H1 (cell line): ENCODE measurements around the gene MRGPRE. TPM values are rescaled to one million over a fixed set of nuclear protein-coding genes. Genes with fewer than 3 reads are reported as not detected.

Source experiments
- CTCF ChIA-PET: fragments of 300-600 bp; sonication (Branson Sonifier 250); formaldehyde crosslinking; loops from one replicate; lab custom pipeline; 2021; ENCODE audit not compliant: partially characterized antibody; lab: Charles Lee
- POLR2A ChIA-PET: fragments of 300-600 bp; sonication (Branson Sonifier 250); formaldehyde crosslinking; loops from one replicate; lab custom pipeline; 2021; ENCODE audit warnings: inconsistent platforms; ENCODE audit not compliant: partially characterized antibody; lab: Charles Lee
- DNase-seq, 2 experiments: peaks; one replicate each; pipeline versions ENCODE4 v3.0.0 to v3.0.0-alpha.2; 2010 to 2022; ENCODE audit warnings: low spot score in 2 of 2, low read depth in 1 of 2, mixed read lengths in 1 of 2
- FAIRE-seq: peaks from 2 replicates; lab custom pipeline; 2011; peaks lifted over from hg19 to GRCh38; lab: Jason Lieb, UNC
- H2AFZ ChIP-seq: 2 replicates; pipeline ENCODE4 v1.8.1; 2012; ENCODE audit warnings: low read length, inconsistent platforms
- H2AK5ac ChIP-seq: 2 replicates; pipeline ENCODE4 v1.6.1; 2013; ENCODE audit warnings: low read depth, low read length
- H2BK120ac ChIP-seq: replicated peaks from 2 replicates; pipeline ENCODE3; 2013; ENCODE audit warnings: low read depth, low read length, inconsistent platforms
- H2BK12ac ChIP-seq: 2 replicates; pipeline ENCODE4 v1.6.1; 2013; ENCODE audit warnings: low read depth, low read length
- H2BK15ac ChIP-seq: 2 replicates; pipeline ENCODE4 v1.6.1; 2013; ENCODE audit warnings: low read length
- H2BK20ac ChIP-seq: 2 replicates; pipeline ENCODE4 v1.6.1; 2013; ENCODE audit warnings: low read length
- H2BK5ac ChIP-seq: 2 replicates; pipeline ENCODE4 v1.6.1; 2013; ENCODE audit warnings: low read depth, low read length
- H3K14ac ChIP-seq: 2 replicates; pipeline ENCODE4 v1.6.1; 2013; ENCODE audit warnings: inconsistent platforms; ENCODE audit not compliant: insufficient read length
- H3K18ac ChIP-seq: 2 replicates; pipeline ENCODE4 v1.6.1; 2013; ENCODE audit warnings: low read length; ENCODE audit errors: extremely low read depth
- H3K23ac ChIP-seq: 2 replicates; pipeline ENCODE4 v1.6.1; 2013; ENCODE audit warnings: inconsistent platforms; ENCODE audit not compliant: insufficient read length
- H3K23me2 ChIP-seq: 2 replicates; pipeline ENCODE4 v1.6.1; 2013; ENCODE audit warnings: low read depth, low read length
- H3K27ac ChIP-seq: 2 replicates; pipeline ENCODE4 v1.6.1; 2011; ENCODE audit warnings: low read depth, low read length, inconsistent platforms
- H3K27me3 ChIP-seq, 4 experiments: replicated peaks in 1 of 4; 1 replicate in 1 of 4; 2 replicates in 3 of 4; pipeline versions ENCODE4 v1.6.1 to v1.8.1; 2011 to 2013; ENCODE audit warnings: low read length in 3 of 4, mild to moderate bottlenecking in 3 of 4, inconsistent platforms in 2 of 4, mixed read lengths in 2 of 4, moderate library complexity in 1 of 4; ENCODE audit not compliant: control insufficient read depth in 3 of 4, insufficient read depth in 3 of 4; ENCODE audit errors: extremely low read depth in 1 of 4
- H3K36me3 ChIP-seq, 4 experiments: 2 replicates each; pipeline versions ENCODE4 v1.6.1 to v1.8.1; 2011 to 2013; ENCODE audit warnings: mild to moderate bottlenecking in 4 of 4, low read length in 3 of 4, moderate library complexity in 2 of 4, control low read depth in 1 of 4, inconsistent platforms in 1 of 4; ENCODE audit not compliant: insufficient read depth in 4 of 4, control insufficient read depth in 2 of 4
- H3K4ac ChIP-seq: replicated peaks from 2 replicates; pipeline ENCODE3; 2013; ENCODE audit warnings: low read length, low read depth, mixed read lengths, inconsistent platforms; ENCODE audit not compliant: insufficient read length
- H3K4me1 ChIP-seq, 4 experiments: replicated peaks in 1 of 4; 1 replicate in 1 of 4; 2 replicates in 3 of 4; pipeline versions ENCODE4 v1.6.1 to v1.8.1; 2011 to 2013; ENCODE audit warnings: low read length in 3 of 4, inconsistent platforms in 2 of 4, mixed read lengths in 1 of 4; ENCODE audit not compliant: insufficient read depth in 4 of 4, control insufficient read depth in 3 of 4
- H3K4me2 ChIP-seq, 2 experiments: 2 replicates each; pipeline versions ENCODE4 v1.6.1 to v1.8.1; 2011 to 2013; ENCODE audit warnings: low read depth in 2 of 2, low read length in 2 of 2, control low read depth in 1 of 2, inconsistent platforms in 1 of 2, mild to moderate bottlenecking in 1 of 2; ENCODE audit not compliant: insufficient read depth in 1 of 2
- H3K4me3 ChIP-seq, 4 experiments: fragments of 200-600, 300-600 bp in 1 of 4; sonication (generic), shearing (Covaris generic), sonication (Bioruptor Twin) in 1 of 4; 2 replicates each; pipeline versions ENCODE4 v1.5.1 to v1.8.1; 2011 to 2016; ENCODE audit warnings: low read length in 4 of 4, low read depth in 3 of 4, control low read depth in 2 of 4, inconsistent platforms in 2 of 4, mild to moderate bottlenecking in 2 of 4, mixed read lengths in 1 of 4, moderate library complexity in 1 of 4; ENCODE audit not compliant: insufficient read depth in 2 of 4; ENCODE audit errors: extremely low read depth in 1 of 4
- H3K56ac ChIP-seq: replicated peaks from 2 replicates; pipeline ENCODE3; 2013; ENCODE audit warnings: low read depth, mild to moderate bottlenecking, mixed read lengths, low read length, inconsistent platforms; ENCODE audit not compliant: insufficient read length
- H3K79me1 ChIP-seq: 2 replicates; pipeline ENCODE4 v1.6.1; 2013; ENCODE audit warnings: low read depth, low read length, control low read depth
- H3K79me2 ChIP-seq, 2 experiments: 2 replicates each; pipeline versions ENCODE4 v1.6.1 to v1.8.1; 2012 to 2013; ENCODE audit warnings: low read length in 2 of 2, mild to moderate bottlenecking in 2 of 2, inconsistent platforms in 1 of 2; ENCODE audit not compliant: insufficient read depth in 2 of 2, control insufficient read depth in 1 of 2
- H3K9ac ChIP-seq, 4 experiments: replicated peaks in 1 of 4; 1 replicate in 1 of 4; 2 replicates in 3 of 4; pipeline versions ENCODE4 v1.6.1 to v1.8.1; 2011 to 2013; ENCODE audit warnings: low read depth in 3 of 4, low read length in 3 of 4, control low read depth in 2 of 4, mild to moderate bottlenecking in 2 of 4, moderate library complexity in 2 of 4, inconsistent platforms in 1 of 4; ENCODE audit errors: extremely low read depth in 1 of 4
- H3K9me3 ChIP-seq, 2 experiments: 2 replicates each; pipeline versions ENCODE4 v1.6.1 to v1.8.1; 2012 to 2013; ENCODE audit warnings: mild to moderate bottlenecking in 2 of 2, moderate library complexity in 2 of 2, control low read depth in 1 of 2, inconsistent platforms in 1 of 2, low read depth in 1 of 2, low read length in 1 of 2, mixed read lengths in 1 of 2; ENCODE audit not compliant: insufficient read depth in 2 of 2
- H4K20me1 ChIP-seq, 2 experiments: replicated peaks in 1 of 2; 2 replicates each; pipeline versions ENCODE3 to v1.8.1; 2011 to 2013; ENCODE audit warnings: inconsistent platforms in 2 of 2, low read length in 2 of 2, mild to moderate bottlenecking in 1 of 2; ENCODE audit not compliant: insufficient read depth in 2 of 2, control insufficient read depth in 1 of 2
- H4K5ac ChIP-seq: 2 replicates; pipeline ENCODE4 v1.6.1; 2013; ENCODE audit warnings: low read length, low read depth, mixed read lengths, inconsistent platforms; ENCODE audit not compliant: insufficient read length
- H4K8ac ChIP-seq: 2 replicates; pipeline ENCODE4 v1.8.0; 2013; ENCODE audit warnings: mild to moderate bottlenecking, moderate library complexity, low read length, inconsistent platforms; ENCODE audit not compliant: insufficient read depth; ENCODE audit errors: extremely low read depth
- H4K91ac ChIP-seq: replicated peaks from 2 replicates; pipeline ENCODE3; 2013; ENCODE audit warnings: low read length, mixed read lengths, inconsistent platforms; ENCODE audit not compliant: insufficient read length
- BACH1 ChIP-seq: IDR thresholded peaks from 2 replicates; pipeline ENCODE4 v1.6.1; 2012; ENCODE audit warnings: low read length, improper control_type of control experiment
- CBX5 ChIP-seq: fragments of 300-800, 300-1000 bp; sonication (generic); IDR thresholded peaks from 2 replicates; pipeline ENCODE4 v1.7.1; 2016; ENCODE audit warnings: antibody characterized with exemption, low read length, low read depth
- CEBPB ChIP-seq: IDR thresholded peaks from 2 replicates; pipeline ENCODE4 v1.6.1; 2012; ENCODE audit warnings: low read depth, low read length
- EZH2 ChIP-seq: fragments of 200-600 bp; sonication (generic); IDR thresholded peaks from 2 replicates; pipeline ENCODE4 v1.7.1; 2012; ENCODE audit warnings: low read depth, mild to moderate bottlenecking, moderate library complexity, low read length, inconsistent platforms; ENCODE audit not compliant: severe bottlenecking
- RAD21 ChIP-seq, 2 experiments: IDR thresholded peaks in 1 of 2; conservative IDR thresholded peaks in 1 of 2; 2 replicates each; pipeline ENCODE4 v1.6.1; 2011; ENCODE audit warnings: low read depth in 2 of 2, low read length in 2 of 2, improper control_type of control experiment in 1 of 2, inconsistent platforms in 1 of 2, mild to moderate bottlenecking in 1 of 2, moderate library complexity in 1 of 2
- RFX5 ChIP-seq: IDR thresholded peaks from 2 replicates; pipeline ENCODE4 v1.6.1; 2011; ENCODE audit warnings: low read depth, low read length, improper control_type of control experiment, borderline replicate concordance
- TAF1 ChIP-seq: IDR thresholded peaks from 2 replicates; pipeline ENCODE4 v1.6.1; 2011; ENCODE audit warnings: mild to moderate bottlenecking, low read depth, low read length
- TBP ChIP-seq: IDR thresholded peaks from 2 replicates; pipeline ENCODE4 v1.6.1; 2011; ENCODE audit warnings: low read depth, low read length, improper control_type of control experiment
- WGBS, 2 experiments: shearing (Covaris generic) in 1 of 2; methylation state at CpG; one replicate each; pipeline versions ENCODE4 v1.1.6 to v1.1.7; 2013 to 2015; ENCODE audit warnings: low lambda C conversion rate in 2 of 2, mixed read lengths in 2 of 2, inconsistent platforms in 1 of 2, low coverage in 1 of 2, missing lambda C conversion rate in 1 of 2; ENCODE audit not compliant: insufficient replicate concordance in 2 of 2, insufficient coverage in 1 of 2, insufficient read length in 1 of 2; ENCODE audit errors: extremely low coverage in 1 of 2, missing lambda C conversion rate in 1 of 2; 5-methylcytosine and 5-hydroxymethylcytosine counted together
- polyA plus RNA-seq, 7 experiments: library from polyadenylated mRNA; depleted of rRNA in 3 of 7; stranded (reverse) in 5 of 7; unstranded in 2 of 7; fragments of >200 nt in 5 of 7; fragments of 200-250 nt in 2 of 7; gene quantifications; 1 replicate in 5 of 7; 2 replicates in 1 of 7; 4 replicates in 1 of 7; pipeline versions ENCODE4 v1.2.1 to v1.2.3, GENCODE V29; 2011 to 2013; ENCODE audit warnings: missing spikeins in 2 of 7, mixed read lengths in 2 of 7
- total RNA-seq: library from RNA; stranded (reverse); fragmentation: NEBNext Ultra II Directional; extraction: Animal tissue kit (Norgen Biotek cat#: 25700); gene quantifications from 2 replicates; pipeline ENCODE4 v1.2.1, GENCODE V29; 2021
- TF ChIP-seq, protein P1 (sequence below): IDR thresholded peaks from 2 replicates; pipeline ENCODE4 v1.6.1; 2012; ENCODE audit warnings: low read length, inconsistent platforms

Gene MRGPRE
- total and polyA plus RNA-seq, 2 of the 8 experiments (the other 6 are each of a cell fraction or from before 2014, with no cell fraction given) = not detected

DNA sequence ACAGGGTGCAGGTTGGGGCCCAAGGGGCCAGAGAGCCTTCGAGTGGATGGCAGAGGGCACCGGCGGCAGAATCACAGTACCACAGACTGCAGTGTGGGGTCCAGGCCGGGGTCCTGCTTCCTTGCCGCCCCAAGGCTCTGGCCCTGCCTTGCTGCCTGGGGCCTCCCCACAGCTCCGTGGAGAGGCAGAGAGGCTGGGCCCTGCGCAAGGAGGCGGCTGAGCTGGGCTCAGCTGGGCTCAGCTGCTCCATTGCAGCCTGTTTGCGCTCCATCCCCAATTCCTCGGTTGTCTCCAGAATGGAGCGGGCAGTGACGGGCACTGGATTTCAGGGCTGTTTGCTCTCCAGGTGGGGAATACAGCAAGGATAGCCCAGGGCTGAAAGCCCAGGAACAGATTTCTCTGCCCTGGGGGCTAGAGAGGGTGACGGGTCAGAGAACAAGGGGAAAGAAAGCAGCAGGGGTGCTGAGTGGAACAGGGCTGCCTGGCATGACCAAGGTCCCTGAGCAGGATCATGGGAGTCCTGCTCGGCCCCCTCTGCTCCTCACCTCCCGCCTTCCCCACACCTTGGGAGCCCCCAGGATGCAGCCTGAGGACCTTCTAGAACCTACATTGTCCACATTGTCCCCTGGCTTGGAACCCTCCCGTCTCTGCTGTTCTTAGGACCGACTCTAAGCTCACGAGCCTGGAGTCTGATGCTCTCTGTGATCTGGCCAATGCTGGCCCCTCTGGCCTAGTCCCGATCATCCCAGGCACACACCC lies 32.5 kb downstream of the MRGPRE start:
- H3K56ac ChIP-seq = no peak overlapping the region
- H3K23ac ChIP-seq = no peak overlapping the region
- peaks cover 3% of the 10 kb centered on the region; the same call in 1 of the 2 replicates for H3K79me1 ChIP-seq
- H4K5ac ChIP-seq = no peak overlapping the region
- TF ChIP-seq BACH1 = no peak
- no peak for TF ChIP-seq CBX5
- TF ChIP-seq RAD21 (IDR thresholded peaks at IDR 0.05 in 1 of 2, conservative IDR thresholded peaks at IDR 0.05 in 1 of 2; ENCODE audit: low read depth in 2 of 2, low read length in 2 of 2) = no peak
- TF ChIP-seq TBP = no peak
- TF ChIP-seq EZH2 = no peak
- TF ChIP-seq RFX5 = no peak
- TF ChIP-seq TAF1 = no peak
- TF ChIP-seq, protein P1, sequence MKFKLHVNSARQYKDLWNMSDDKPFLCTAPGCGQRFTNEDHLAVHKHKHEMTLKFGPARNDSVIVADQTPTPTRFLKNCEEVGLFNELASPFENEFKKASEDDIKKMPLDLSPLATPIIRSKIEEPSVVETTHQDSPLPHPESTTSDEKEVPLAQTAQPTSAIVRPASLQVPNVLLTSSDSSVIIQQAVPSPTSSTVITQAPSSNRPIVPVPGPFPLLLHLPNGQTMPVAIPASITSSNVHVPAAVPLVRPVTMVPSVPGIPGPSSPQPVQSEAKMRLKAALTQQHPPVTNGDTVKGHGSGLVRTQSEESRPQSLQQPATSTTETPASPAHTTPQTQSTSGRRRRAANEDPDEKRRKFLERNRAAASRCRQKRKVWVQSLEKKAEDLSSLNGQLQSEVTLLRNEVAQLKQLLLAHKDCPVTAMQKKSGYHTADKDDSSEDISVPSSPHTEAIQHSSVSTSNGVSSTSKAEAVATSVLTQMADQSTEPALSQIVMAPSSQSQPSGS = no peak
- no peak for TF ChIP-seq CEBPB
- no peak overlapping the region for H4K91ac ChIP-seq
- no peak for DNase-seq
- no peak overlapping the region for H2BK12ac ChIP-seq
- FAIRE-seq = no peak
- H3K27me3 ChIP-seq = peaks cover 10 to 30% (median 26%) of the 10 kb centered on the region in 4 experiments
- H3K27ac ChIP-seq = no peak overlapping the region
- no peak overlapping the region for H2AFZ ChIP-seq
- peaks cover 0 to 4% (median 4%) of the 10 kb centered on the region in 4 experiments; a peak in 5 of 7 replicates for H3K4me1 ChIP-seq
- no peak overlapping the region for H3K4ac ChIP-seq
- H3K9ac ChIP-seq = no peak overlapping the region
- no peak overlapping the region for H2BK20ac ChIP-seq
- peaks cover 11% of the 10 kb centered on the region for H3K23me2 ChIP-seq
- H3K4me3 ChIP-seq = no peak overlapping the region
- H3K9me3 ChIP-seq = no peaks in the 10 kb centered on the region
- peaks cover 0 to 5% of the 10 kb centered on the region in 2 experiments for H4K20me1 ChIP-seq
- ChIA-PET POLR2A (interaction anchor here (1.2 kb wide), 1 partner anchor 14 kb away, joined by 3 read pairs; no protein-coding TSS in a partner anchor), CTCF (interaction anchor here (0.8 to 12.0 kb wide), 10 partner anchors 9 to 179 kb away, joined by 3 to 99 read pairs (median 3); no protein-coding TSS in a partner anchor)
- H4K8ac ChIP-seq = no peak overlapping the region
- H2AK5ac ChIP-seq = no peak overlapping the region
- H3K4me2 ChIP-seq = no peak overlapping the region
- H2BK5ac ChIP-seq = no peak overlapping the region
- no peak overlapping the region for H2BK120ac ChIP-seq
- H3K79me2 ChIP-seq = no peaks in the 10 kb centered on the region
- H2BK15ac ChIP-seq = no peak overlapping the region
- WGBS, 2 experiments = 84% methylated on average over 19 of the region's 19 CpGs; no CpG with 5 or more reads in 1 of the 2 experiments
- H3K18ac ChIP-seq = no peak overlapping the region; the same call in 1 of the 2 replicates
- H3K36me3 ChIP-seq = no peaks in the 10 kb centered on the region
- no peak overlapping the region for H3K14ac ChIP-seq
